DOHH2 (cell line): ENCODE results near the gene HAO1.

Experiments
- H3F3A ChIP-seq: fragments of 200-600 bp; sonication (generic), shearing (Covaris generic); 2 replicates; pipeline ENCODE4 v1.6.0; 2016; ENCODE audit warnings: antibody characterized with exemption, mild to moderate bottlenecking; ENCODE audit not compliant: control insufficient read depth, insufficient read depth
- H3K27ac ChIP-seq: fragments of 200-600 bp; sonication (generic); 2 replicates; pipeline ENCODE4 v1.5.1; 2014; ENCODE audit warnings: low read depth, mild to moderate bottlenecking, low read length, moderate library complexity
- H3K27me3 ChIP-seq: fragments of 200-600 bp; sonication (generic); 2 replicates; pipeline ENCODE4 v1.6.1; 2014; ENCODE audit warnings: mild to moderate bottlenecking, low read length, mixed read lengths; ENCODE audit not compliant: control insufficient read depth
- H3K36me3 ChIP-seq: fragments of 200-600 bp; sonication (generic); 2 replicates; pipeline ENCODE4 v1.6.1; 2014; ENCODE audit warnings: mild to moderate bottlenecking, low read length, moderate library complexity, mixed read lengths; ENCODE audit not compliant: control insufficient read depth
- H3K4me1 ChIP-seq: fragments of 200-600 bp; sonication (generic); 2 replicates; pipeline ENCODE4 v1.6.1; 2014; ENCODE audit warnings: mild to moderate bottlenecking, low read length, mixed read lengths; ENCODE audit not compliant: control insufficient read depth
- H3K4me2 ChIP-seq: fragments of 200-600 bp; sonication (generic); 2 replicates; pipeline ENCODE4 v1.6.0; 2014; ENCODE audit warnings: mild to moderate bottlenecking, low read length, moderate library complexity
- H3K4me3 ChIP-seq: fragments of 200-600 bp; sonication (generic); 2 replicates; pipeline ENCODE4 v1.5.1; 2014; ENCODE audit warnings: mild to moderate bottlenecking, low read length, mixed read lengths
- H3K79me2 ChIP-seq: fragments of 200-600 bp; sonication (generic); 2 replicates; pipeline ENCODE4 v1.6.1; 2014; ENCODE audit warnings: mild to moderate bottlenecking, low read length, mixed read lengths; ENCODE audit not compliant: control insufficient read depth
- H3K9me2 ChIP-seq: fragments of 200-600 bp; sonication (generic); replicated peaks from 2 replicates; pipeline ENCODE4 v1.6.1; 2014; ENCODE audit warnings: mild to moderate bottlenecking, low read length, mixed read lengths; ENCODE audit not compliant: control insufficient read depth
- H3K9me3 ChIP-seq: fragments of 200-600 bp; sonication (generic); 2 replicates; pipeline ENCODE4 v1.6.1; 2014; ENCODE audit warnings: antibody characterized with exemption, low read length, mixed read lengths; ENCODE audit not compliant: control insufficient read depth, insufficient read depth
- H4K20me1 ChIP-seq: fragments of 200-600 bp; sonication (generic); 2 replicates; pipeline ENCODE4 v1.6.0; 2014; ENCODE audit warnings: low read depth, mild to moderate bottlenecking, antibody characterized with exemption, low read length, moderate library complexity; ENCODE audit not compliant: control insufficient read depth, insufficient read depth
- CTCF ChIP-seq: fragments of 200-600 bp; sonication (generic); IDR thresholded peaks from one replicate; pipeline ENCODE4 v1.5.1; 2014; ENCODE audit warnings: antibody characterized with exemption, mild to moderate bottlenecking, low read depth, low read length; ENCODE audit not compliant: poor library complexity, severe bottlenecking
- EZH2phosphoT487 ChIP-seq: fragments of 200-600 bp; sonication (generic); IDR thresholded peaks from 2 replicates; pipeline ENCODE4 v1.6.1; 2017; ENCODE audit warnings: borderline replicate concordance, mild to moderate bottlenecking, antibody characterized with exemption, low read length, moderate library complexity, mixed read lengths

HAO1 gene

DNA sequence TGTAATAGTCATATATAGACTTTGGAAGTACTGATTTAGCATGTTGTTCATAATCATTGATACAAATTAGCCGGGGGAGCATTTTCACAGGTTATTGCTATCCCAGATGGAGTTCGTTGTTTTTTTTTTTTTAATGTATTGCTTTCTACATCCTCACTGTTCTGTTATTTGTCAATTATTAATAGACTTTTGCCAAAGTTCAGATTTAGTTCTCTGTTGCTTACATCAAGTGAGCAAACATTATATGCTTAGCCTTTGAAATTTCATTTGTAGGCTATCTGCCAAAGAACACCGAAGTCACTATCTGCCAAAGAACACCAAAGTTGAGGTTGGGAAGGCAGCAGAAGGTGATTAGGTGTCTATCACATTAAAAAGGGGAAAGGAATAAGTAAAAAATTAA, at the start of gene HAO1:
HAO1 (minus strand) TSS at position 118 of the 400 bp plus-strand sequence; CDS start at position 82, 36 bp downstream.
- H3K27me3 ChIP-seq, result peaks cover 5% of the 10 kb centered on the region; the same call in 1 of the 2 replicates
- H3K79me2 ChIP-seq, result no peaks in the 10 kb centered on the region
- peaks cover 11% of the 10 kb centered on the region for H3K4me1 ChIP-seq
- H3K36me3 ChIP-seq, result no peaks in the 10 kb centered on the region
- H3F3A ChIP-seq, result no peaks in the 10 kb centered on the region
- no peak within 1 kb of the TSS for H3K4me2 ChIP-seq
- H3K9me3 ChIP-seq, result no peaks in the 10 kb centered on the region
- TF ChIP-seq CTCF (no peak), EZH2phosphoT487 (no peak)
- H4K20me1 ChIP-seq, result no peaks in the 10 kb centered on the region
- H3K4me3 ChIP-seq, result no peak within 1 kb of the TSS
- no peak within 1 kb of the TSS for H3K27ac ChIP-seq
- no peaks in the 10 kb centered on the region for H3K9me2 ChIP-seq

GRCh38 chr20:7989379-7989778, 49.1 kb upstream of the HAO1 start:
- Histone ChIP-seq H3K79me2 (no peaks in the 10 kb centered on the region), H3K27me3 (no peaks in the 10 kb centered on the region), H3K9me3 (peaks cover 6% of the 10 kb centered on the region), H4K20me1 (no peaks in the 10 kb centered on the region), H3K27ac (no peak overlapping the region), H3K9me2 (no peaks in the 10 kb centered on the region), H3F3A (no peaks in the 10 kb centered on the region), H3K4me3 (no peak overlapping the region), H3K4me2 (no peak overlapping the region), H3K4me1 (no peaks in the 10 kb centered on the region), H3K36me3 (peaks cover 29% of the 10 kb centered on the region)
- TF ChIP-seq CTCF, result no peak
- TF ChIP-seq EZH2phosphoT487, result no peak

DNA sequence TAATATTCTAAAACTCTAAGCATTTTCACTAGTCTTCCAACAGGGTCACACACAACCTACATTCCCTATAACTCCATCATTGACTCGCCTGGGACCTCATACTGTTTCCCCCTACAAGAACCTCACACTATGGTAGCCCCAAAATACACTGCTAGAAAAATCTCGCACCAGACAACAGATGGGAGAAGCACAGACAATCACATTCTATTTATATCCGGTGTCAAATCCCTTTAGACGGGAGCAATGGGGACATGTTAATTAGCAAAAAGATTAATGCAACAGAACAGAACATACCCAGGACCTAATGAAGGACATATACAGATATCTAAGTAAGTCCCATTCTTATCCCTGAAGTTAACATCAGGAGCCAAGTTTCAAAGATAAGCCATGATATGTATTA, 45.7 kb upstream of the HAO1 start:
- no peak overlapping the region for H3K4me2 ChIP-seq
- H3K36me3 ChIP-seq, result peaks cover 30% of the 10 kb centered on the region
- no peaks in the 10 kb centered on the region for H3K9me2 ChIP-seq
- H4K20me1 ChIP-seq, result no peaks in the 10 kb centered on the region
- no peak for TF ChIP-seq EZH2phosphoT487
- no peak for TF ChIP-seq CTCF
- H3K27ac ChIP-seq, result no peak overlapping the region
- no peaks in the 10 kb centered on the region for H3K27me3 ChIP-seq
- H3K4me3 ChIP-seq, result no peak overlapping the region
- H3K9me3 ChIP-seq, result no peaks in the 10 kb centered on the region
- no peaks in the 10 kb centered on the region for H3F3A ChIP-seq
- no peaks in the 10 kb centered on the region for H3K4me1 ChIP-seq
- H3K79me2 ChIP-seq, result no peaks in the 10 kb centered on the region
